OCI-LY3 (cell line): ENCODE measurements around the gene ARMC8.

ENCODE experiments used
- H2AFZ ChIP-seq: fragments of 200-600, 300-600 bp; shearing (Covaris generic); 2 replicates; pipeline ENCODE4 v1.6.0; 2014; ENCODE audit warnings: antibody characterized with exemption, low read depth, low read length
- H3K27ac ChIP-seq: fragments of 200-600, 300-600 bp; sonication (generic); 2 replicates; pipeline ENCODE4 v1.5.1; 2014; ENCODE audit warnings: mild to moderate bottlenecking, low read length, moderate library complexity, mixed read lengths
- H3K27me3 ChIP-seq: fragments of 200-600, 300-600 bp; sonication (generic); 2 replicates; pipeline ENCODE4 v1.6.1; 2014; ENCODE audit warnings: low read depth, low read length, mixed read lengths
- H3K36me3 ChIP-seq: fragments of 200-600, 300-600 bp; sonication (generic); replicated peaks from 2 replicates; pipeline ENCODE3; 2014; ENCODE audit warnings: low read depth, low read length, mixed read lengths
- H3K4me1 ChIP-seq: fragments of 300-600, 200-600 bp; sonication (generic); 2 replicates; pipeline ENCODE4 v1.6.1; 2014; ENCODE audit warnings: low read length, mixed read lengths
- H3K4me2 ChIP-seq: fragments of 200-600, 300-600 bp; sonication (generic); 2 replicates; pipeline ENCODE4 v1.6.1; 2014; ENCODE audit warnings: low read length, mixed read lengths
- H3K4me3 ChIP-seq: fragments of 300-600, 200-600 bp; sonication (generic); 2 replicates; pipeline ENCODE4 v1.5.1; 2014; ENCODE audit warnings: antibody characterized with exemption, mild to moderate bottlenecking, low read length, moderate library complexity
- H3K79me2 ChIP-seq: fragments of 300-600, 200-600 bp; shearing (Covaris generic); 2 replicates; pipeline ENCODE4 v1.6.1; 2014; ENCODE audit warnings: mild to moderate bottlenecking, low read length, mixed read lengths
- H3K9ac ChIP-seq: fragments of 300-600, 200-600 bp; shearing (Covaris generic); 2 replicates; pipeline ENCODE4 v1.6.0; 2014; ENCODE audit warnings: mild to moderate bottlenecking, low read length, moderate library complexity
- H3K9me3 ChIP-seq: fragments of 200-600, 300-600 bp; shearing (Covaris generic); 2 replicates; pipeline ENCODE4 v1.6.1; 2014; ENCODE audit warnings: low read length, mixed read lengths; ENCODE audit not compliant: insufficient read depth
- H4K20me1 ChIP-seq: fragments of 200-600, 300-600 bp; sonication (generic); 2 replicates; pipeline ENCODE4 v1.6.1; 2016; ENCODE audit warnings: low read length, mixed read lengths; ENCODE audit not compliant: insufficient read depth
- EZH2phosphoT487 ChIP-seq: fragments of 200-600 bp; shearing (Covaris generic); IDR thresholded peaks from 2 replicates; pipeline ENCODE4 v1.6.1; 2018; ENCODE audit warnings: antibody characterized with exemption, mixed run types, low read depth
- TF ChIP-seq, protein P1 (sequence below): fragments of 200-600, 300-600 bp; sonication (generic); IDR thresholded peaks from 2 replicates; pipeline ENCODE4 v1.5.1; 2014; ENCODE audit warnings: antibody characterized with exemption, low read length, low read depth

Gene ARMC8

GRCh38 chr3:138260611-138261010 lies 73.5 kb downstream of the ARMC8 start:
- no peak overlapping the region for H2AFZ ChIP-seq
- no peak overlapping the region for H3K4me3 ChIP-seq
- H3K36me3 ChIP-seq = peaks cover 13% of the 10 kb centered on the region
- H4K20me1 ChIP-seq = peaks cover 5% of the 10 kb centered on the region; the same call in 1 of the 2 replicates
- no peak for TF ChIP-seq EZH2phosphoT487
- TF ChIP-seq, protein P1, sequence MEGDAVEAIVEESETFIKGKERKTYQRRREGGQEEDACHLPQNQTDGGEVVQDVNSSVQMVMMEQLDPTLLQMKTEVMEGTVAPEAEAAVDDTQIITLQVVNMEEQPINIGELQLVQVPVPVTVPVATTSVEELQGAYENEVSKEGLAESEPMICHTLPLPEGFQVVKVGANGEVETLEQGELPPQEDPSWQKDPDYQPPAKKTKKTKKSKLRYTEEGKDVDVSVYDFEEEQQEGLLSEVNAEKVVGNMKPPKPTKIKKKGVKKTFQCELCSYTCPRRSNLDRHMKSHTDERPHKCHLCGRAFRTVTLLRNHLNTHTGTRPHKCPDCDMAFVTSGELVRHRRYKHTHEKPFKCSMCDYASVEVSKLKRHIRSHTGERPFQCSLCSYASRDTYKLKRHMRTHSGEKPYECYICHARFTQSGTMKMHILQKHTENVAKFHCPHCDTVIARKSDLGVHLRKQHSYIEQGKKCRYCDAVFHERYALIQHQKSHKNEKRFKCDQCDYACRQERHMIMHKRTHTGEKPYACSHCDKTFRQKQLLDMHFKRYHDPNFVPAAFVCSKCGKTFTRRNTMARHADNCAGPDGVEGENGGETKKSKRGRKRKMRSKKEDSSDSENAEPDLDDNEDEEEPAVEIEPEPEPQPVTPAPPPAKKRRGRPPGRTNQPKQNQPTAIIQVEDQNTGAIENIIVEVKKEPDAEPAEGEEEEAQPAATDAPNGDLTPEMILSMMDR = no peak
- H3K9me3 ChIP-seq = no peaks in the 10 kb centered on the region
- H3K4me1 ChIP-seq = peaks cover 6% of the 10 kb centered on the region; the same call in 1 of the 2 replicates
- H3K27ac ChIP-seq = no peak overlapping the region
- H3K27me3 ChIP-seq = no peaks in the 10 kb centered on the region
- no peaks in the 10 kb centered on the region for H3K79me2 ChIP-seq
- H3K9ac ChIP-seq = no peak overlapping the region
- no peak overlapping the region for H3K4me2 ChIP-seq

DNA sequence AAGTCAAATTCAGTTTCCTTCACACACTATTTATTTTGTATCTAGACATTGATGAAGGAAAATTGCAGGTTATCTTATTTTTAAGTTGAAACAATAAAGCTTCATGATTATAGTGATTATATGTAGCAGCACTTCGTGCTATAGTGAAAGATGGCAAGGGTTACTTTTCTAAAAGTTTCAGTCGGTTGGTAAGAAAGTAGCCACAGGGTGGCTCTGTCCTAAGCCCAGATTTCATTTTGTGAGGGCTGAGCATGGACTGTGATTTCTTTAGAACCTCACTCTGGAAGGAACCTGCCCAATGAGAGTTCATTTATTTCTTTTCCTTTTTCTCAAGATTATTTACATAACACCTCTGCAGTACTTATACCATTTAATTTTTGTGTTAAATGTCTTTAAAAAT lies 76.0 kb downstream of the ARMC8 start:
- no peak overlapping the region for H3K27ac ChIP-seq
- peaks cover 17% of the 10 kb centered on the region for H3K36me3 ChIP-seq
- no peak overlapping the region for H2AFZ ChIP-seq
- TF ChIP-seq EZH2phosphoT487 = no peak
- TF ChIP-seq, protein P1 = no peak
- H3K9me3 ChIP-seq = no peaks in the 10 kb centered on the region
- H3K27me3 ChIP-seq = no peaks in the 10 kb centered on the region
- no peak overlapping the region for H3K9ac ChIP-seq
- no peaks in the 10 kb centered on the region for H3K79me2 ChIP-seq
- H3K4me2 ChIP-seq = no peak overlapping the region
- peaks cover 6% of the 10 kb centered on the region; the same call in 1 of the 2 replicates for H3K4me1 ChIP-seq
- H3K4me3 ChIP-seq = no peak overlapping the region
- H4K20me1 ChIP-seq = peaks cover 5% of the 10 kb centered on the region; the same call in 1 of the 2 replicates

DNA sequence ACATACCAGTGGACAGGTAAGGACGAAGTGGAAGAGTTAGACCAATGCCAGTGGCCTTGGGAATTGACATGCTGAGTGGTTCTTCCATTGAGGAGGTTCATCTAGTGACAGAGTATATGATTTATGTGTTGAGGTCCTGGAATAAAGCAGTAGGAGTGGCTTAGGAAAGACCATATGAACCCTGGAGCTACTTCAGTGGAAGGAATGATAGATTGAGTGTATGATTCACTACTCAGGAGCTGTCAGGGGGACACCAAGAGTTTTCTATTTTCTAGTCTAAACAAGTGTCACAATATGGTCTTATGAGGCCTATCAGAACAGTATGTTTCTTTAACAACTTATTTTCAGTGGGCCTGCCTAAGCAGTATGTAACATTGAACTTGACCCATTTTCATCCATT lies 78.6 kb downstream of the ARMC8 start:
- Histone ChIP-seq H2AFZ (no peak overlapping the region), H3K4me1 (peaks cover 10% of the 10 kb centered on the region), H3K9me3 (no peaks in the 10 kb centered on the region), H3K4me3 (no peak overlapping the region), H3K4me2 (no peak overlapping the region), H3K27ac (no peak overlapping the region), H3K9ac (no peak overlapping the region), H3K27me3 (no peaks in the 10 kb centered on the region), H3K79me2 (no peaks in the 10 kb centered on the region), H3K36me3 (peaks cover 9% of the 10 kb centered on the region), H4K20me1 (peaks cover 5% of the 10 kb centered on the region; the same call in 1 of the 2 replicates)
- no peak for TF ChIP-seq EZH2phosphoT487
- TF ChIP-seq, protein P1 = no peak

DNA sequence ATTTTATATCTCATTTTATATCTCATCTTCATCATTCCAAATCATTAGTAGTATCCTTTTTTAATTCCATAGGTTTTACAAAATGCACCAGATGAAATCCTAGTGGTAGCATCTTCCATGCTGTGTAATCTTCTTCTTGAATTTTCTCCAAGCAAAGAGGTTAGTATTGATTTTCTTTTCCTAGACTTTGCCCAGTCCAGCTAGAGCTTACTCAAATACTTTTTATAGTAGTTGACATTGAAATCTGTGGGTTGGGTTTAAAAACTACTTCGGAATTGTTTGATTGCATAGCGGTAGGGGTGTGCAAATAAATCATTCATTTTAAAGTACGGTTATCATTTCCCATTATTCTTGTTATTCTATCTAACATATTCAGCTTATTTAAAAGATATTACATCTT lies 80.0 kb downstream of the ARMC8 start:
- no peak overlapping the region for H3K4me3 ChIP-seq
- H3K79me2 ChIP-seq = no peaks in the 10 kb centered on the region
- no peak overlapping the region for H3K27ac ChIP-seq
- peaks cover 9% of the 10 kb centered on the region; the same call in 1 of the 2 replicates for H4K20me1 ChIP-seq
- H3K9me3 ChIP-seq = no peaks in the 10 kb centered on the region
- H2AFZ ChIP-seq = no peak overlapping the region
- H3K4me2 ChIP-seq = no peak overlapping the region
- peaks cover 23% of the 10 kb centered on the region for H3K4me1 ChIP-seq
- H3K9ac ChIP-seq = no peak overlapping the region
- H3K27me3 ChIP-seq = no peaks in the 10 kb centered on the region
- TF ChIP-seq EZH2phosphoT487 = no peak
- TF ChIP-seq, protein P1 = no peak
- H3K36me3 ChIP-seq = peaks cover 11% of the 10 kb centered on the region
